ENCODE results near the gene KCTD16. TPM values are rescaled to one million over a fixed set of nuclear protein-coding genes. Genes with fewer than 3 reads are reported as not detected.

The KCTD16 gene
- polyA plus RNA-seq, 2 of the 4 experiments (the other 2 are of a cell fraction) = 0.10 to 0.32 TPM

DNA sequence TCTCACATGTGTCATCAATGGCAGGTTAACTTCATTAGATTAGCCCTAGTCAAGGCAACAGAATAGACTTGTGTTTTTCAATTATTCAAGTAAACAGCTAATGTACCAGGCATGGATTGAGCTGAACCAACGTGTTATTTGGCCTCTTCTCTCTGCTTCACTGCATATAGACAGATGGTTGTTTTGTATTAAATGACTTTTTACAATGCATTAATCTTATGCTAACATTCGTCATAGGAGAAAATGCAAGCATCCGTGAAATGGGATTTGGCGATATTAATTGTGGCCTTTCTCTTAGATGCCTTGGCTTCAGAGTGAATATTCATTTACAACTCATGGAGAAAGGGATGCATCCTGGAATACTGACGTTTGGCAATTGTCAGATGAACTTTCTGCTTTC is 208.0 kb downstream of the KCTD16 start:
- Histone ChIP-seq H3K4me1 (no peaks in the 10 kb centered on the region), H3K9me3 (no peaks in the 10 kb centered on the region), H3K27ac (no peak overlapping the region), H3K4me2 (no peak overlapping the region), H3K4me3 (no peak overlapping the region)
- 50% methylated on average over 5 of the region's 5 CpGs for WGBS (ENCODE audit: missing lambda C conversion rate)
- TF ChIP-seq ESRRA (IDR thresholded peaks at IDR 0.05; ENCODE audit: borderline replicate concordance, low read length) (no peak), ZSCAN20 (CRISPR knock-in tag; IDR thresholded peaks at IDR 0.05) (no peak), TP53 (CRISPR knock-in tag; IDR thresholded peaks at IDR 0.05) (no peak), ZNF302 (CRISPR knock-in tag; IDR thresholded peaks at IDR 0.05) (no peak), MAZ (IDR thresholded peaks at IDR 0.05; ENCODE audit: borderline replicate concordance, low read depth, low read length) (no peak), FOXS1 (CRISPR knock-in tag; IDR thresholded peaks at IDR 0.05) (no peak), CHD2 (IDR thresholded peaks at IDR 0.05; ENCODE audit: low read length, partially characterized antibody) (no peak), HOXA7 (CRISPR knock-in tag; IDR thresholded peaks at IDR 0.05) (no peak), HDAC2 (IDR thresholded peaks at IDR 0.05) (no peak), NPAS2 (CRISPR knock-in tag; IDR thresholded peaks at IDR 0.05; ENCODE audit: borderline replicate concordance) (no peak), RCOR1 (IDR thresholded peaks at IDR 0.05; ENCODE audit: low read depth, low read length) (no peak), FOSL2 (IDR thresholded peaks at IDR 0.05) (no peak), FOSL2 (CRISPR knock-in tag; IDR thresholded peaks at IDR 0.05) (no peak), BHLHE40 (IDR thresholded peaks at IDR 0.05; ENCODE audit: low read depth, low read length) (no peak), RNF2 (IDR thresholded peaks at IDR 0.05; ENCODE audit: borderline replicate concordance, low read depth) (no peak), FOSB (CRISPR knock-in tag; IDR thresholded peaks at IDR 0.05) (no peak), HOXB13 (CRISPR knock-in tag; IDR thresholded peaks at IDR 0.05; ENCODE audit: low read depth) (no peak)
- TF ChIP-seq, protein P1, sequence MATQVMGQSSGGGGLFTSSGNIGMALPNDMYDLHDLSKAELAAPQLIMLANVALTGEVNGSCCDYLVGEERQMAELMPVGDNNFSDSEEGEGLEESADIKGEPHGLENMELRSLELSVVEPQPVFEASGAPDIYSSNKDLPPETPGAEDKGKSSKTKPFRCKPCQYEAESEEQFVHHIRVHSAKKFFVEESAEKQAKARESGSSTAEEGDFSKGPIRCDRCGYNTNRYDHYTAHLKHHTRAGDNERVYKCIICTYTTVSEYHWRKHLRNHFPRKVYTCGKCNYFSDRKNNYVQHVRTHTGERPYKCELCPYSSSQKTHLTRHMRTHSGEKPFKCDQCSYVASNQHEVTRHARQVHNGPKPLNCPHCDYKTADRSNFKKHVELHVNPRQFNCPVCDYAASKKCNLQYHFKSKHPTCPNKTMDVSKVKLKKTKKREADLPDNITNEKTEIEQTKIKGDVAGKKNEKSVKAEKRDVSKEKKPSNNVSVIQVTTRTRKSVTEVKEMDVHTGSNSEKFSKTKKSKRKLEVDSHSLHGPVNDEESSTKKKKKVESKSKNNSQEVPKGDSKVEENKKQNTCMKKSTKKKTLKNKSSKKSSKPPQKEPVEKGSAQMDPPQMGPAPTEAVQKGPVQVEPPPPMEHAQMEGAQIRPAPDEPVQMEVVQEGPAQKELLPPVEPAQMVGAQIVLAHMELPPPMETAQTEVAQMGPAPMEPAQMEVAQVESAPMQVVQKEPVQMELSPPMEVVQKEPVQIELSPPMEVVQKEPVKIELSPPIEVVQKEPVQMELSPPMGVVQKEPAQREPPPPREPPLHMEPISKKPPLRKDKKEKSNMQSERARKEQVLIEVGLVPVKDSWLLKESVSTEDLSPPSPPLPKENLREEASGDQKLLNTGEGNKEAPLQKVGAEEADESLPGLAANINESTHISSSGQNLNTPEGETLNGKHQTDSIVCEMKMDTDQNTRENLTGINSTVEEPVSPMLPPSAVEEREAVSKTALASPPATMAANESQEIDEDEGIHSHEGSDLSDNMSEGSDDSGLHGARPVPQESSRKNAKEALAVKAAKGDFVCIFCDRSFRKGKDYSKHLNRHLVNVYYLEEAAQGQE (IDR thresholded peaks at IDR 0.05) = no peak
- TF ChIP-seq, protein P2, sequence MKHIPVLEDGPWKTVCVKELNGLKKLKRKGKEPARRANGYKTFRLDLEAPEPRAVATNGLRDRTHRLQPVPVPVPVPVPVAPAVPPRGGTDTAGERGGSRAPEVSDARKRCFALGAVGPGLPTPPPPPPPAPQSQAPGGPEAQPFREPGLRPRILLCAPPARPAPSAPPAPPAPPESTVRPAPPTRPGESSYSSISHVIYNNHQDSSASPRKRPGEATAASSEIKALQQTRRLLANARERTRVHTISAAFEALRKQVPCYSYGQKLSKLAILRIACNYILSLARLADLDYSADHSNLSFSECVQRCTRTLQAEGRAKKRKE (CRISPR knock-in tag; IDR thresholded peaks at IDR 0.05; ENCODE audit: low read depth) = no peak
- DNase-seq (ENCODE audit: low read depth in 1 of 2, low spot score in 1 of 2) (no peak), ATAC-seq (no peak), FAIRE-seq (no peak)
- CTCF ChIA-PET = no interaction called here
- POLR2A ChIA-PET = no interaction called here

DNA sequence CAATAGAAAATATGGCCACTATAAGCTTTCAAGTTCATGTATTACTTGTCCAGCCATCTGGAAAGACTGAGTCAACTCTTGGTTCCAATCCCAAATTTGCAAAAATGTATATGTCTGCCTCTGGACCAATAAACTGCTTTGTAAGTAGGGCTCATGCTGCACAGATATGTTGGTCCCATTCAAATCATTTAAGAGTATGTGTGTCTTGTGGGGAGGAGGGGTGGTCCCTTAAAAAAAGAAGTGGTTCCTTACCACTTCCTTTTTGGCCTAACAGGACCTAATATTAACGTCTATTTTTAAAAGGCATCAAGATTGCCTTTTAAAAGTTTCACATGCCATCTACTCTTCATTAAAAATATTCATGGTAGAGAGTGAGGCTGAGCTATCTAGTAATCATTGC is 214.9 kb downstream of the KCTD16 start:
- ChIA-PET CTCF (no interaction called here), POLR2A (no interaction called here)
- DNase-seq (ENCODE audit: low read depth in 1 of 2, low spot score in 1 of 2) (no peak), ATAC-seq (no peak), FAIRE-seq (no peak)
- Histone ChIP-seq H3K9me3 (no peaks in the 10 kb centered on the region), H3K27ac (no peak overlapping the region), H3K4me3 (no peak overlapping the region), H3K4me1 (no peaks in the 10 kb centered on the region), H3K4me2 (no peak overlapping the region)
- 19% methylated on average over 1 of the region's 1 CpG for WGBS (ENCODE audit: missing lambda C conversion rate)
- TF ChIP-seq KDM1A (IDR thresholded peaks at IDR 0.05; ENCODE audit: low read depth) (no peak), KDM5A (IDR thresholded peaks at IDR 0.05) (no peak), CBX8 (IDR thresholded peaks at IDR 0.05) (no peak), SREBF2 (IDR thresholded peaks at IDR 0.05) (no peak), MYC (IDR thresholded peaks at IDR 0.05; ENCODE audit: borderline replicate concordance, low read length) (no peak), HDAC2 (IDR thresholded peaks at IDR 0.05) (no peak), JUN (IDR thresholded peaks at IDR 0.05) (no peak), NFE2L2 (conservative IDR thresholded peaks at IDR 0.05; ENCODE audit: low read length) (no peak), TP53 (CRISPR knock-in tag; IDR thresholded peaks at IDR 0.05) (no peak), EHMT2 (IDR thresholded peaks at IDR 0.05; ENCODE audit: low read depth) (no peak), CHD2 (IDR thresholded peaks at IDR 0.05; ENCODE audit: low read length, partially characterized antibody) (no peak)
- TF ChIP-seq, protein P3, sequence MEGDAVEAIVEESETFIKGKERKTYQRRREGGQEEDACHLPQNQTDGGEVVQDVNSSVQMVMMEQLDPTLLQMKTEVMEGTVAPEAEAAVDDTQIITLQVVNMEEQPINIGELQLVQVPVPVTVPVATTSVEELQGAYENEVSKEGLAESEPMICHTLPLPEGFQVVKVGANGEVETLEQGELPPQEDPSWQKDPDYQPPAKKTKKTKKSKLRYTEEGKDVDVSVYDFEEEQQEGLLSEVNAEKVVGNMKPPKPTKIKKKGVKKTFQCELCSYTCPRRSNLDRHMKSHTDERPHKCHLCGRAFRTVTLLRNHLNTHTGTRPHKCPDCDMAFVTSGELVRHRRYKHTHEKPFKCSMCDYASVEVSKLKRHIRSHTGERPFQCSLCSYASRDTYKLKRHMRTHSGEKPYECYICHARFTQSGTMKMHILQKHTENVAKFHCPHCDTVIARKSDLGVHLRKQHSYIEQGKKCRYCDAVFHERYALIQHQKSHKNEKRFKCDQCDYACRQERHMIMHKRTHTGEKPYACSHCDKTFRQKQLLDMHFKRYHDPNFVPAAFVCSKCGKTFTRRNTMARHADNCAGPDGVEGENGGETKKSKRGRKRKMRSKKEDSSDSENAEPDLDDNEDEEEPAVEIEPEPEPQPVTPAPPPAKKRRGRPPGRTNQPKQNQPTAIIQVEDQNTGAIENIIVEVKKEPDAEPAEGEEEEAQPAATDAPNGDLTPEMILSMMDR (IDR thresholded peaks at IDR 0.05) = no peak
- TF ChIP-seq, protein P4, sequence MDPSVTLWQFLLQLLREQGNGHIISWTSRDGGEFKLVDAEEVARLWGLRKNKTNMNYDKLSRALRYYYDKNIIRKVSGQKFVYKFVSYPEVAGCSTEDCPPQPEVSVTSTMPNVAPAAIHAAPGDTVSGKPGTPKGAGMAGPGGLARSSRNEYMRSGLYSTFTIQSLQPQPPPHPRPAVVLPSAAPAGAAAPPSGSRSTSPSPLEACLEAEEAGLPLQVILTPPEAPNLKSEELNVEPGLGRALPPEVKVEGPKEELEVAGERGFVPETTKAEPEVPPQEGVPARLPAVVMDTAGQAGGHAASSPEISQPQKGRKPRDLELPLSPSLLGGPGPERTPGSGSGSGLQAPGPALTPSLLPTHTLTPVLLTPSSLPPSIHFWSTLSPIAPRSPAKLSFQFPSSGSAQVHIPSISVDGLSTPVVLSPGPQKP (IDR thresholded peaks at IDR 0.05; ENCODE audit: low read depth, low read length) = no peak
- TF ChIP-seq, protein P5, sequence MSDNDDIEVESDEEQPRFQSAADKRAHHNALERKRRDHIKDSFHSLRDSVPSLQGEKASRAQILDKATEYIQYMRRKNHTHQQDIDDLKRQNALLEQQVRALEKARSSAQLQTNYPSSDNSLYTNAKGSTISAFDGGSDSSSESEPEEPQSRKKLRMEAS (IDR thresholded peaks at IDR 0.05) = no peak
- TF ChIP-seq, protein P6, sequence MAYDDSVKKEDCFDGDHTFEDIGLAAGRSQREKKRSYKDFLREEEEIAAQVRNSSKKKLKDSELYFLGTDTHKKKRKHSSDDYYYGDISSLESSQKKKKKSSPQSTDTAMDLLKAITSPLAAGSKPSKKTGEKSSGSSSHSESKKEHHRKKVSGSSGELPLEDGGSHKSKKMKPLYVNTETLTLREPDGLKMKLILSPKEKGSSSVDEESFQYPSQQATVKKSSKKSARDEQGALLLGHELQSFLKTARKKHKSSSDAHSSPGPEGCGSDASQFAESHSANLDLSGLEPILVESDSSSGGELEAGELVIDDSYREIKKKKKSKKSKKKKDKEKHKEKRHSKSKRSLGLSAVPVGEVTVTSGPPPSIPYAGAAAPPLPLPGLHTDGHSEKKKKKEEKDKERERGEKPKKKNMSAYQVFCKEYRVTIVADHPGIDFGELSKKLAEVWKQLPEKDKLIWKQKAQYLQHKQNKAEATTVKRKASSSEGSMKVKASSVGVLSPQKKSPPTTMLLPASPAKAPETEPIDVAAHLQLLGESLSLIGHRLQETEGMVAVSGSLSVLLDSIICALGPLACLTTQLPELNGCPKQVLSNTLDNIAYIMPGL (CRISPR knock-in tag; IDR thresholded peaks at IDR 0.05; ENCODE audit: borderline replicate concordance) = no peak
